Gastrocnemius medialis (tissue), 4 donors: ENCODE results near the gene RFTN1. TPM values are rescaled to one million over a fixed set of nuclear protein-coding genes. Genes with fewer than 3 reads are reported as not detected.
A peak's percentile ranks its signal among the peaks of the same experiment; 100 is the strongest.

Experiments
- ATAC-seq, 2 donors: fragments of 150-250 bp; one replicate each; pipeline ENCODE4 v1.9.1; 2016
- DNase-seq, 2 donors: peaks; one replicate each; pipeline ENCODE4 v3.0.0-alpha.2; 2019
- H3K27ac ChIP-seq, 4 donors: fragments of 200-600 bp; sonication (generic); 1 replicate in 1 of 4; 2 replicates in 3 of 4; pipeline ENCODE4 v1.5.1; 2016 to 2018; ENCODE audit warnings: mild to moderate bottlenecking in 2 of 4, moderate library complexity in 1 of 4
- H3K27me3 ChIP-seq, 3 donors: fragments of 200-600 bp; sonication (generic) in 2 of 3; 1 replicate in 1 of 3; 2 replicates in 2 of 3; pipeline versions ENCODE4 v1.5.1 to v1.6.0; 2016 to 2019; ENCODE audit warnings: mild to moderate bottlenecking in 1 of 3, moderate library complexity in 1 of 3
- H3K36me3 ChIP-seq, 2 donors: fragments of 200-600 bp; sonication (generic) in 1 of 2; one replicate each; pipeline ENCODE4 v1.5.1; 2017 to 2018
- H3K4me1 ChIP-seq, 2 donors: fragments of 200-600 bp; sonication (generic) in 1 of 2; one replicate each; pipeline ENCODE4 v1.5.1; 2016 to 2017; ENCODE audit warnings: mild to moderate bottlenecking in 2 of 2
- H3K4me3 ChIP-seq, 4 donors: fragments of 200-600 bp; sonication (generic) in 3 of 4; 1 replicate in 1 of 4; 2 replicates in 3 of 4; pipeline ENCODE4 v1.5.1; 2016 to 2019; ENCODE audit warnings: mild to moderate bottlenecking in 2 of 4
- H3K9me3 ChIP-seq, 3 donors: fragments of 200-600 bp; sonication (generic) in 2 of 3; 1 replicate in 1 of 3; 2 replicates in 2 of 3; pipeline ENCODE4 v1.5.1; 2016 to 2019
- CTCF ChIP-seq, 5 experiments: fragments of 450-650 bp in 3 of 5; fragments of 200-600 bp in 2 of 5; sonication (generic) in 2 of 5; IDR thresholded peaks in 4 of 5; conservative IDR thresholded peaks in 1 of 5; 1 replicate in 4 of 5; 2 replicates in 1 of 5; pipeline ENCODE4 v1.5.1; 2016 to 2019; ENCODE audit warnings: antibody characterized with exemption in 5 of 5, mild to moderate bottlenecking in 3 of 5, moderate library complexity in 3 of 5
- POLR2A ChIP-seq, 2 donors: fragments of 450-650 bp; IDR thresholded peaks; one replicate each; pipeline ENCODE4 v1.6.1; 2017; ENCODE audit warnings: antibody characterized with exemption in 2 of 2, mild to moderate bottlenecking in 2 of 2, moderate library complexity in 2 of 2
- in situ Hi-C, 4 donors: fragments of 200-750 bp; cut with MboI; loops; one replicate each; pipeline versions ENCODE4 v1.15.0 to v1.8.0; 2017; ENCODE audit warnings: low sequenced_read_pairs in 4 of 4
- intact Hi-C: fragments of 100-400 bp; cut with DNase I; formaldehyde crosslinking; loops from one replicate; pipeline ENCODE4 v1.15.1; 2023; ENCODE audit warnings: low total_unique reads
- total RNA-seq, 4 donors: library from RNA; depleted of rRNA; stranded (reverse); fragments of >200 nt; gene quantifications; one replicate each; pipeline versions ENCODE4 v1.1.0 to v1.2.3, GENCODE V29; 2016

The RFTN1 gene
- total RNA-seq, 4 donors from 2014 or later = 10.7 to 22.8 (median 11.7) TPM

GRCh38 chr3:16377847-16378302 lies 135.6 kb downstream of the RFTN1 start:
- ATAC-seq = peak in 1 of 2 donors; percentile 30
- H3K4me1 ChIP-seq = peaks cover 30 to 33% of the 10 kb centered on the region in 2 donors
- in situ Hi-C loops = loop anchor here in 1 of 4 donors (10.0 kb wide), 1 partner anchor 63 kb away; no protein-coding TSS in a partner anchor
- H3K9me3 ChIP-seq = no peaks in the 10 kb centered on the region
- peak overlapping the region in 1 of 4 donors; percentile 7 for H3K27ac ChIP-seq
- no peak for TF ChIP-seq CTCF (IDR thresholded peaks at IDR 0.05 in 4 of 5, conservative IDR thresholded peaks at IDR 0.05 in 1 of 5)
- intact Hi-C loops = no loop called here
- H3K36me3 ChIP-seq = peaks cover 0 to 7% of the 10 kb centered on the region in 2 donors
- no peak overlapping the region for H3K4me3 ChIP-seq
- H3K27me3 ChIP-seq = no peaks in the 10 kb centered on the region
- no peak for DNase-seq

- Histone ChIP-seq H3K9me3 (no peaks in the 10 kb centered on the region), H3K27me3 (no peaks in the 10 kb centered on the region), H3K36me3 (peaks cover 0 to 7% of the 10 kb centered on the region in 2 donors), H3K4me3 (no peak overlapping the region), H3K27ac (peak overlapping the region in 2 of 4 donors; percentile 1 to 7), H3K4me1 (peaks cover 34 to 36% of the 10 kb centered on the region in 2 donors)
- no peak for DNase-seq
- intact Hi-C loops (no loop called here), in situ Hi-C loops (loop anchor here in 1 of 4 donors (10.0 kb wide), 1 partner anchor 62 kb away; no protein-coding TSS in a partner anchor)
- ATAC-seq = no peak
- TF ChIP-seq CTCF (IDR thresholded peaks at IDR 0.05 in 4 of 5, conservative IDR thresholded peaks at IDR 0.05 in 1 of 5) (no peak), POLR2A (IDR thresholded peaks at IDR 0.05) (no peak)
These were observed 136.3 kb downstream of the RFTN1 start for GRCh38 chr3:16377196-16377595.

- ATAC-seq = no peak
- in situ Hi-C loops = loop anchor here in 1 of 4 donors (10.0 kb wide), 1 partner anchor 61 kb away; no protein-coding TSS in a partner anchor
- peaks cover 0 to 7% of the 10 kb centered on the region in 2 donors for H3K36me3 ChIP-seq
- H3K27me3 ChIP-seq = no peaks in the 10 kb centered on the region
- TF ChIP-seq POLR2A (IDR thresholded peaks at IDR 0.05) (no peak), CTCF (IDR thresholded peaks at IDR 0.05 in 4 of 5, conservative IDR thresholded peaks at IDR 0.05 in 1 of 5) (no peak)
- no peaks in the 10 kb centered on the region for H3K9me3 ChIP-seq
- H3K27ac ChIP-seq = peak overlapping the region in 1 of 4 donors; percentile 19
- intact Hi-C loops = no loop called here
- H3K4me3 ChIP-seq = no peak overlapping the region
- no peak for DNase-seq
- peaks cover 46 to 49% of the 10 kb centered on the region in 2 donors for H3K4me1 ChIP-seq
These were observed 137.6 kb downstream of the RFTN1 start for GRCh38 chr3:16375891-16376290.

GRCh38 chr3:16374935-16375245 lies 138.6 kb downstream of the RFTN1 start:
- Histone ChIP-seq H3K27ac (peak overlapping the region in 1 of 4 donors; percentile 19), H3K9me3 (no peaks in the 10 kb centered on the region), H3K27me3 (no peaks in the 10 kb centered on the region), H3K36me3 (peaks cover 0 to 7% of the 10 kb centered on the region in 2 donors), H3K4me1 (peaks cover 56 to 59% of the 10 kb centered on the region in 2 donors), H3K4me3 (no peak overlapping the region)
- no peak for ATAC-seq
- in situ Hi-C loops = loop anchor here in 1 of 4 donors (10.0 kb wide), 1 partner anchor 60 kb away; no protein-coding TSS in a partner anchor
- TF ChIP-seq CTCF (IDR thresholded peaks at IDR 0.05 in 4 of 5, conservative IDR thresholded peaks at IDR 0.05 in 1 of 5) (no peak), POLR2A (IDR thresholded peaks at IDR 0.05) (no peak)
- DNase-seq = no peak
- intact Hi-C loops = loop anchor here (5.0 kb wide), 1 partner anchor 63 kb away; no protein-coding TSS in a partner anchor
